ENCODE results near the gene PPP3CA.

The PPP3CA gene

GRCh38 chr4:100984901-100985300, 362.4 kb downstream of the PPP3CA start:
- no peak for TF ChIP-seq EZH2phosphoT487 (IDR thresholded peaks at IDR 0.05; ENCODE audit: low read length)
- no peak for TF ChIP-seq CTCF (IDR thresholded peaks at IDR 0.05; ENCODE audit: low read length)
- TF ChIP-seq EZH2 (optimal IDR thresholded peaks at IDR 0.05; ENCODE audit: low read depth, low read length): no peak
- no peak overlapping the region for H3K4me2 ChIP-seq (ENCODE audit: low read depth, low read length)

GRCh38 chr4:100983426-100983825, 363.9 kb downstream of the PPP3CA start:
- H2AFZ ChIP-seq (ENCODE audit: low read length): no peak overlapping the region
- H3K4me2 ChIP-seq (ENCODE audit: low read depth, low read length): no peak overlapping the region
- H3K27ac ChIP-seq (ENCODE audit: low read length): no peak overlapping the region
- no peaks in the 10 kb centered on the region for H3F3A ChIP-seq (ENCODE audit: insufficient read depth, low read length)
- H3K79me2 ChIP-seq (ENCODE audit: low read length): no peaks in the 10 kb centered on the region
- no peaks in the 10 kb centered on the region for H4K20me1 ChIP-seq (ENCODE audit: insufficient read depth, low read length)
- TF ChIP-seq EZH2 (optimal IDR thresholded peaks at IDR 0.05; ENCODE audit: low read depth, low read length) (no peak), EZH2phosphoT487 (IDR thresholded peaks at IDR 0.05; ENCODE audit: low read length) (no peak), CTCF (IDR thresholded peaks at IDR 0.05; ENCODE audit: low read length) (no peak)
- no peaks in the 10 kb centered on the region for H3K4me1 ChIP-seq (ENCODE audit: low read length)
- H3K9me2 ChIP-seq (replicated peaks; ENCODE audit: insufficient read depth, low read length): no peaks in the 10 kb centered on the region
- no peak overlapping the region for H3K9ac ChIP-seq (ENCODE audit: low read length)
- no peaks in the 10 kb centered on the region for H3K36me3 ChIP-seq (replicated peaks; ENCODE audit: insufficient read depth, low read length)
- DNase-seq: no peak
- no peak overlapping the region for H3K4me3 ChIP-seq (ENCODE audit: low read length)
- H3K9me3 ChIP-seq (replicated peaks; ENCODE audit: insufficient read depth, low read length): no peaks in the 10 kb centered on the region
- H3K27me3 ChIP-seq (replicated peaks; ENCODE audit: insufficient read depth, low read length): no peaks in the 10 kb centered on the region

More at GRCh38 chr4:100984901-100985300, 362.4 kb downstream of the PPP3CA start:
- Histone ChIP-seq H3K27ac (ENCODE audit: low read length) (no peak overlapping the region), H3F3A (ENCODE audit: insufficient read depth, low read length) (no peaks in the 10 kb centered on the region), H2AFZ (ENCODE audit: low read length) (no peak overlapping the region), H3K36me3 (replicated peaks; ENCODE audit: insufficient read depth, low read length) (no peaks in the 10 kb centered on the region), H3K79me2 (ENCODE audit: low read length) (no peaks in the 10 kb centered on the region), H3K27me3 (replicated peaks; ENCODE audit: insufficient read depth, low read length) (no peaks in the 10 kb centered on the region), H3K9me3 (replicated peaks; ENCODE audit: insufficient read depth, low read length) (no peaks in the 10 kb centered on the region), H3K4me1 (ENCODE audit: low read length) (no peaks in the 10 kb centered on the region), H4K20me1 (ENCODE audit: insufficient read depth, low read length) (no peaks in the 10 kb centered on the region), H3K9me2 (replicated peaks; ENCODE audit: insufficient read depth, low read length) (no peaks in the 10 kb centered on the region), H3K9ac (ENCODE audit: low read length) (no peak overlapping the region), H3K4me3 (ENCODE audit: low read length) (no peak overlapping the region)
- DNase-seq: no peak

GRCh38 chr4:100982345-100982744, 365.0 kb downstream of the PPP3CA start:
- Histone ChIP-seq H3K9me2 (replicated peaks; ENCODE audit: insufficient read depth, low read length) (no peaks in the 10 kb centered on the region), H3K27me3 (replicated peaks; ENCODE audit: insufficient read depth, low read length) (no peaks in the 10 kb centered on the region), H3K4me3 (ENCODE audit: low read length) (no peak overlapping the region), H3K9me3 (replicated peaks; ENCODE audit: insufficient read depth, low read length) (no peaks in the 10 kb centered on the region), H3F3A (ENCODE audit: insufficient read depth, low read length) (no peaks in the 10 kb centered on the region), H3K9ac (ENCODE audit: low read length) (no peak overlapping the region), H3K79me2 (ENCODE audit: low read length) (no peaks in the 10 kb centered on the region), H3K4me2 (ENCODE audit: low read depth, low read length) (no peak overlapping the region), H3K36me3 (replicated peaks; ENCODE audit: insufficient read depth, low read length) (no peaks in the 10 kb centered on the region), H3K27ac (ENCODE audit: low read length) (no peak overlapping the region), H3K4me1 (ENCODE audit: low read length) (no peaks in the 10 kb centered on the region), H4K20me1 (ENCODE audit: insufficient read depth, low read length) (no peaks in the 10 kb centered on the region), H2AFZ (ENCODE audit: low read length) (no peak overlapping the region)
- TF ChIP-seq EZH2 (optimal IDR thresholded peaks at IDR 0.05; ENCODE audit: low read depth, low read length) (no peak), CTCF (IDR thresholded peaks at IDR 0.05; ENCODE audit: low read length) (no peak), EZH2phosphoT487 (IDR thresholded peaks at IDR 0.05; ENCODE audit: low read length) (no peak)
- DNase-seq: no peak

Measured in MM.1S (cell line).